Measurements from ENCODE around the gene GSTM2. TPM values are rescaled to one million over a fixed set of nuclear protein-coding genes. Genes with fewer than 3 reads are reported as not detected.

The GSTM2 gene
- total RNA-seq, 1 experiment from 2014 or later = 5.9 TPM

- peak; percentile 58 for ATAC-seq
- H2AFZ ChIP-seq (ENCODE audit: low read depth, low read length, poor library complexity, severe bottlenecking) = no peak overlapping the region
- ChIA-PET POLR2A (interaction anchor here (1.3 to 2.3 kb wide), 2 partner anchors 16 to 72 kb away, joined by 4 to 17 read pairs; partner anchors contain the start of gene GNAI3), CTCF (interaction anchor here (1.2 to 2.0 kb wide), 4 partner anchors 9 to 72 kb away, joined by 4 to 13 read pairs (median 8); partner anchors contain the start of gene GNAI3), RAD21 (ENCODE audit: low non-redundant PET in 1 of 2, low total read pairs in 2 of 2, uncharacterized antibody in 2 of 2, unreplicated experiment in 2 of 2) (no interaction called here)
- no peak for DNase-seq (ENCODE audit: low read depth, low spot score)
- TF ChIP-seq YY1 (IDR thresholded peaks at IDR 0.05; ENCODE audit: extremely low read depth, insufficient replicate concordance, low read depth, low read length) = no peak
- peak; percentile 22; the same call in 1 of the 2 replicates for TF ChIP-seq POLR2AphosphoS5 (IDR thresholded peaks at IDR 0.05; ENCODE audit: low read depth, low read length)
- no peaks in the 10 kb centered on the region for H3K9me3 ChIP-seq (ENCODE audit: control insufficient read depth in 1 of 2, insufficient read depth in 1 of 2, low read depth in 1 of 2, low read length in 2 of 2)
- peaks cover 53% of the 10 kb centered on the region for H3K79me2 ChIP-seq (ENCODE audit: insufficient read depth, low read length)
- intact Hi-C loops (cut with micrococcal nuclease) = no loop called here
- no peaks in the 10 kb centered on the region for H3K36me3 ChIP-seq (ENCODE audit: control insufficient read depth in 1 of 2, insufficient read depth in 2 of 2, low read length in 2 of 2)
- H3K4me3 ChIP-seq (replicated peaks in 1 of 2; ENCODE audit: low read depth in 1 of 2, low read length in 2 of 2) = peak overlapping the region; percentile 88 to 95
- H4K20me1 ChIP-seq (ENCODE audit: insufficient read depth) = no peaks in the 10 kb centered on the region
- H3K4me2 ChIP-seq (ENCODE audit: low read length) = peak overlapping the region; percentile 100
- peak overlapping the region; percentile 86 for H3K27ac ChIP-seq (ENCODE audit: low read depth, low read length)
- H3K9ac ChIP-seq (ENCODE audit: low read length) = peak overlapping the region; percentile 99
- H3K27me3 ChIP-seq (ENCODE audit: insufficient read depth, low read length) = no peaks in the 10 kb centered on the region
- H3K9me2 ChIP-seq (ENCODE audit: insufficient read depth) = no peaks in the 10 kb centered on the region
- H3K4me1 ChIP-seq (ENCODE audit: control insufficient read depth in 1 of 2, insufficient read depth in 2 of 2, low read length in 2 of 2) = peaks cover 30 to 47% of the 10 kb centered on the region in 2 experiments; a peak in 3 of 4 replicates
- BruUV-seq (replicated peaks) = no TSS peak
Observed at GRCh38 chr1:109620401-109620791, 47.5 kb upstream of the GSTM2 start.

- BruUV-seq (replicated peaks) = no TSS peak
Observed at GRCh38 chr1:109620841-109621286, 47.0 kb upstream of the GSTM2 start.

More at GRCh38 chr1:109620841-109621286, 47.0 kb upstream of the GSTM2 start:
- Histone ChIP-seq H3K9ac (ENCODE audit: low read length) (peak overlapping the region; percentile 99), H2AFZ (ENCODE audit: low read depth, low read length, poor library complexity, severe bottlenecking) (no peak overlapping the region), H3K9me2 (ENCODE audit: insufficient read depth) (no peaks in the 10 kb centered on the region), H3K9me3 (ENCODE audit: control insufficient read depth in 1 of 2, insufficient read depth in 1 of 2, low read depth in 1 of 2, low read length in 2 of 2) (no peaks in the 10 kb centered on the region), H3K4me1 (ENCODE audit: control insufficient read depth in 1 of 2, insufficient read depth in 2 of 2, low read length in 2 of 2) (peaks cover 30 to 47% of the 10 kb centered on the region in 2 experiments; a peak in 3 of 4 replicates), H3K27me3 (ENCODE audit: insufficient read depth, low read length) (no peaks in the 10 kb centered on the region), H4K20me1 (ENCODE audit: insufficient read depth) (no peaks in the 10 kb centered on the region), H3K27ac (ENCODE audit: low read depth, low read length) (peak overlapping the region; percentile 86), H3K4me2 (ENCODE audit: low read length) (peak overlapping the region; percentile 100), H3K4me3 (replicated peaks in 1 of 2; ENCODE audit: low read depth in 1 of 2, low read length in 2 of 2) (peak overlapping the region; percentile 88 to 95), H3K79me2 (ENCODE audit: insufficient read depth, low read length) (peaks cover 53% of the 10 kb centered on the region), H3K36me3 (ENCODE audit: control insufficient read depth in 1 of 2, insufficient read depth in 2 of 2, low read length in 2 of 2) (no peaks in the 10 kb centered on the region; a peak in 1 of 4 replicates)
- DNase-seq (ENCODE audit: low read depth, low spot score) (peak; percentile 48), ATAC-seq (peak; percentile 80)
- POLR2A ChIA-PET = interaction anchor here (1.3 to 2.3 kb wide), 2 partner anchors 15 to 73 kb away, joined by 4 to 17 read pairs; partner anchors contain the start of gene GNAI3
- TF ChIP-seq YY1 (IDR thresholded peaks at IDR 0.05; ENCODE audit: extremely low read depth, insufficient replicate concordance, low read depth, low read length) = peak; percentile 17
- no peak for TF ChIP-seq POLR2A (IDR thresholded peaks at IDR 0.05; ENCODE audit: borderline replicate concordance, extremely low read depth, insufficient read depth, insufficient read length)
- CTCF ChIA-PET = interaction anchor here (1.2 to 2.0 kb wide), 4 partner anchors 9 to 73 kb away, joined by 4 to 13 read pairs (median 8); partner anchors contain the start of gene GNAI3
- intact Hi-C loops (cut with micrococcal nuclease) = no loop called here
- RAD21 ChIA-PET (ENCODE audit: low non-redundant PET in 1 of 2, low total read pairs in 2 of 2, uncharacterized antibody in 2 of 2, unreplicated experiment in 2 of 2) = no interaction called here
